ENCODE measurements around the gene NCL.

The NCL gene

DNA sequence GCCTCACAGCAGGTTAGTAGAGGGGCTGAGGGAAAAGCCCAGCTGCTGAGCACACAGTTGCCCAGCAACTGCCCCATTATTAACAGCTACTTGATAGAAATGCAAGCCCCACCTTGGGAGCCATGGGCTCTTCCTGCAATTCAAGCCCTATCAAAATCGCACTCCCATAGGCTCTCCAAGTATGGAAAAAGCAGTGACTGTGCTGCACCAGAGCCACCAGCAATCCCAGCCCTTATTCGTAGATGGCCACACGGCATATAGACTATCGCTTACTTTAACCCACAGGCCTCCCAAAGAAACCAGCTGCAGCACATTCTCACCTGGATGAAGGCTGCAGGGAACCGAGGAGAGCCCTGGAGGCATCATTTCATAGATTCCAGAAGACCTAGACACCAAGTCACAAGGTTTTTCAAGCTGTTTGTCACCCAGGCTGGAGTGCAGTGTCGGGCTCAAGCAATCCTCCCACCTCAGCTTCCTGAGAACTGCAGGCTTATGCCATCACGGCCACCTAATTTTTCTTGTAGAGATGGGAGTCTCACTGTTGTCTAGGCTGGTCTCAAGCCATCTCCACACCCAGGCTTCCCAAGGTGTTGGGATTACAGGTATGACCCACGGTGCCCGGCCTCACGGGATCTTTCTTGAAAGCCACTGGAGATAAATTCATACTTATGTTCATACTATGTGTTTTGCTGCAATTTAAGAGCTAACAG is 11.3 kb downstream of the NCL start:
- Histone ChIP-seq H3K27me3 (ENCODE audit: insufficient read depth, low read length, poor library complexity, severe bottlenecking) (no peaks in the 10 kb centered on the region), H3K9me3 (ENCODE audit: insufficient read depth, low read depth, low read length) (no peaks in the 10 kb centered on the region), H3K4me2 (ENCODE audit: low read depth, low read length, poor library complexity, severe bottlenecking) (no peak overlapping the region), H3K36me3 (ENCODE audit: insufficient read depth, low read length) (peaks cover 58% of the 10 kb centered on the region), H3K79me2 (ENCODE audit: insufficient read depth, low read length) (peaks cover 26% of the 10 kb centered on the region), H4K20me1 (ENCODE audit: insufficient read depth, low read length, poor library complexity, severe bottlenecking) (peaks cover 29% of the 10 kb centered on the region), H3K9ac (ENCODE audit: low read depth, low read length, poor library complexity, severe bottlenecking) (no peak overlapping the region), H3F3A (ENCODE audit: low read depth) (peaks cover 27% of the 10 kb centered on the region), H3K9me2 (replicated peaks; ENCODE audit: low read depth, low read length) (no peaks in the 10 kb centered on the region), H3K4me3 (ENCODE audit: low read length, poor library complexity, severe bottlenecking) (no peak overlapping the region), H3K4me1 (ENCODE audit: insufficient read depth, low read length, poor library complexity, severe bottlenecking) (peaks cover 5% of the 10 kb centered on the region), H2AFZ (ENCODE audit: low read length) (no peak overlapping the region)
- TF ChIP-seq, protein P1, sequence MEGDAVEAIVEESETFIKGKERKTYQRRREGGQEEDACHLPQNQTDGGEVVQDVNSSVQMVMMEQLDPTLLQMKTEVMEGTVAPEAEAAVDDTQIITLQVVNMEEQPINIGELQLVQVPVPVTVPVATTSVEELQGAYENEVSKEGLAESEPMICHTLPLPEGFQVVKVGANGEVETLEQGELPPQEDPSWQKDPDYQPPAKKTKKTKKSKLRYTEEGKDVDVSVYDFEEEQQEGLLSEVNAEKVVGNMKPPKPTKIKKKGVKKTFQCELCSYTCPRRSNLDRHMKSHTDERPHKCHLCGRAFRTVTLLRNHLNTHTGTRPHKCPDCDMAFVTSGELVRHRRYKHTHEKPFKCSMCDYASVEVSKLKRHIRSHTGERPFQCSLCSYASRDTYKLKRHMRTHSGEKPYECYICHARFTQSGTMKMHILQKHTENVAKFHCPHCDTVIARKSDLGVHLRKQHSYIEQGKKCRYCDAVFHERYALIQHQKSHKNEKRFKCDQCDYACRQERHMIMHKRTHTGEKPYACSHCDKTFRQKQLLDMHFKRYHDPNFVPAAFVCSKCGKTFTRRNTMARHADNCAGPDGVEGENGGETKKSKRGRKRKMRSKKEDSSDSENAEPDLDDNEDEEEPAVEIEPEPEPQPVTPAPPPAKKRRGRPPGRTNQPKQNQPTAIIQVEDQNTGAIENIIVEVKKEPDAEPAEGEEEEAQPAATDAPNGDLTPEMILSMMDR (conservative IDR thresholded peaks at IDR 0.05; ENCODE audit: low read length), result no peak
- no peak for TF ChIP-seq EZH2phosphoT487 (IDR thresholded peaks at IDR 0.05; ENCODE audit: borderline replicate concordance)

- Histone ChIP-seq H3K27me3 (ENCODE audit: insufficient read depth, low read length, poor library complexity, severe bottlenecking) (no peaks in the 10 kb centered on the region), H3K9me3 (ENCODE audit: insufficient read depth, low read depth, low read length) (no peaks in the 10 kb centered on the region), H3K4me1 (ENCODE audit: insufficient read depth, low read length, poor library complexity, severe bottlenecking) (no peaks in the 10 kb centered on the region), H3K9ac (ENCODE audit: low read depth, low read length, poor library complexity, severe bottlenecking) (no peak overlapping the region), H3K4me2 (ENCODE audit: low read depth, low read length, poor library complexity, severe bottlenecking) (no peak overlapping the region), H2AFZ (ENCODE audit: low read length) (no peak overlapping the region), H3K36me3 (ENCODE audit: insufficient read depth, low read length) (peaks cover 34% of the 10 kb centered on the region; the same call in 1 of the 2 replicates), H3K4me3 (ENCODE audit: low read length, poor library complexity, severe bottlenecking) (no peak overlapping the region), H4K20me1 (ENCODE audit: insufficient read depth, low read length, poor library complexity, severe bottlenecking) (peaks cover 5% of the 10 kb centered on the region), H3K79me2 (ENCODE audit: insufficient read depth, low read length) (peaks cover 3% of the 10 kb centered on the region; the same call in 1 of the 2 replicates), H3F3A (ENCODE audit: low read depth) (peaks cover 19% of the 10 kb centered on the region), H3K9me2 (replicated peaks; ENCODE audit: low read depth, low read length) (no peaks in the 10 kb centered on the region)
- TF ChIP-seq EZH2phosphoT487 (IDR thresholded peaks at IDR 0.05; ENCODE audit: borderline replicate concordance), result no peak
- TF ChIP-seq, protein P1 (conservative IDR thresholded peaks at IDR 0.05; ENCODE audit: low read length), result no peak
These were observed 13.7 kb downstream of the NCL start for GRCh38 chr2:231450548-231450989.

- H3F3A ChIP-seq (ENCODE audit: low read depth), result peaks cover 16% of the 10 kb centered on the region
- no peaks in the 10 kb centered on the region for H3K4me1 ChIP-seq (ENCODE audit: insufficient read depth, low read length, poor library complexity, severe bottlenecking)
- TF ChIP-seq, protein P1 (conservative IDR thresholded peaks at IDR 0.05; ENCODE audit: low read length), result no peak
- TF ChIP-seq EZH2phosphoT487 (IDR thresholded peaks at IDR 0.05; ENCODE audit: borderline replicate concordance), result no peak
- H4K20me1 ChIP-seq (ENCODE audit: insufficient read depth, low read length, poor library complexity, severe bottlenecking), result no peaks in the 10 kb centered on the region
- H3K9ac ChIP-seq (ENCODE audit: low read depth, low read length, poor library complexity, severe bottlenecking), result no peak overlapping the region
- no peak overlapping the region for H2AFZ ChIP-seq (ENCODE audit: low read length)
- H3K36me3 ChIP-seq (ENCODE audit: insufficient read depth, low read length), result peaks cover 24% of the 10 kb centered on the region; the same call in 1 of the 2 replicates
- H3K9me2 ChIP-seq (replicated peaks; ENCODE audit: low read depth, low read length), result no peaks in the 10 kb centered on the region
- H3K27me3 ChIP-seq (ENCODE audit: insufficient read depth, low read length, poor library complexity, severe bottlenecking), result no peaks in the 10 kb centered on the region
- H3K79me2 ChIP-seq (ENCODE audit: insufficient read depth, low read length), result no peaks in the 10 kb centered on the region
- H3K9me3 ChIP-seq (ENCODE audit: insufficient read depth, low read depth, low read length), result no peaks in the 10 kb centered on the region
- no peak overlapping the region for H3K4me3 ChIP-seq (ENCODE audit: low read length, poor library complexity, severe bottlenecking)
- no peak overlapping the region for H3K4me2 ChIP-seq (ENCODE audit: low read depth, low read length, poor library complexity, severe bottlenecking)
These were observed 14.7 kb downstream of the NCL start for GRCh38 chr2:231449503-231450054.

All from Loucy (cell line).